ENCODE data around the gene PLEKHM3. TPM values are rescaled to one million over a fixed set of nuclear protein-coding genes. Genes with fewer than 3 reads are reported as not detected.
"Not testable (repeated sequence)": the region's sequence is repeated elsewhere in the genome, so short reads cannot be mapped to it uniquely, and the experiment has no call there.

Gene PLEKHM3
- total RNA-seq, 1 donor from 2014 or later = 6.6 TPM

DNA sequence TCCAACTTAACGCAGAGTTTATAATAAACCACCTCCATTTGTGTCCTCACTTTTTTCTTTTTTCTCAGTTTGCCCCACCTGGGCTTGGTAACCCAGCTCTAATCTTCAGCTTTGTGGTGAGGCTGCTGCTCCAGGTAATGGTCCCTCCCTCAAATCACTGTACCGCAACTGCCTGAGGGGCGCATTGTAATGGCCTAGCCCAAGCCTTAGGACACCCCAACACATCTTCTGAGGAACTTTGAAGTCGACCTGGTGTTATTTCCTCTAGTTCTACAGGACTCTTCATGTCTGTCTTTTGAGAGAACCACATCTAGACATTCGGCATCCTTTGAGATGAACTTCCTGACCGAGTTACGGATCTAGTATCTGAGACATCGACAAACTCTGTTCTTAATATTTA lies 99.7 kb downstream of the PLEKHM3 start:
- no peak for DNase-seq
- Mint-ChIP-seq H3K27ac (no peak overlapping the region), H3K4me3 (no peak overlapping the region)

GRCh38 chr2:207921606-207922005 lies 103.7 kb downstream of the PLEKHM3 start:
- Mint-ChIP-seq H3K4me1 (no peaks in the 10 kb centered on the region), H3K4me3 (no peak overlapping the region), H3K27me3 (no peaks in the 10 kb centered on the region), H3K36me3 (ENCODE audit: low read depth) (no peaks in the 10 kb centered on the region), H3K9me3 (no peaks in the 10 kb centered on the region), H3K27ac (no peak overlapping the region)
- DNase-seq = no peak
- intact Hi-C loops (cut with micrococcal nuclease) = no loop called here

More for the DNA sequence above, 99.7 kb downstream of the PLEKHM3 start:
- Mint-ChIP-seq H3K36me3 (ENCODE audit: low read depth) (no peaks in the 10 kb centered on the region), H3K27me3 (no peaks in the 10 kb centered on the region), H3K4me1 (no peaks in the 10 kb centered on the region), H3K9me3 (no peaks in the 10 kb centered on the region)
- intact Hi-C loops (cut with micrococcal nuclease) = no loop called here

- H3K9me3 Mint-ChIP-seq = no peaks in the 10 kb centered on the region
- no peaks in the 10 kb centered on the region for H3K36me3 Mint-ChIP-seq (ENCODE audit: low read depth)
- no peak overlapping the region for H3K27ac Mint-ChIP-seq
- intact Hi-C loops (cut with micrococcal nuclease) = no loop called here
- no peaks in the 10 kb centered on the region for H3K4me1 Mint-ChIP-seq
- no peak overlapping the region for H3K4me3 Mint-ChIP-seq
- no peaks in the 10 kb centered on the region for H3K27me3 Mint-ChIP-seq
- no peak for DNase-seq
Observed at GRCh38 chr2:207920721-207921120, 104.6 kb downstream of the PLEKHM3 start.

GRCh38 chr2:207920321-207920720 lies 105.0 kb downstream of the PLEKHM3 start:
- Mint-ChIP-seq H3K4me3 (no peak overlapping the region), H3K27ac (no peak overlapping the region), H3K9me3 (no peaks in the 10 kb centered on the region), H3K4me1 (no peaks in the 10 kb centered on the region), H3K27me3 (no peaks in the 10 kb centered on the region), H3K36me3 (ENCODE audit: low read depth) (no peaks in the 10 kb centered on the region)
- no peak for DNase-seq
- intact Hi-C loops (cut with micrococcal nuclease) = no loop called here

GRCh38 chr2:207919164-207919919 lies 106.0 kb downstream of the PLEKHM3 start:
- no peak for DNase-seq
- H3K4me1 Mint-ChIP-seq = no peaks in the 10 kb centered on the region
- H3K36me3 Mint-ChIP-seq (ENCODE audit: low read depth) = no peaks in the 10 kb centered on the region
- no peaks in the 10 kb centered on the region for H3K9me3 Mint-ChIP-seq
- H3K4me3 Mint-ChIP-seq = no peak overlapping the region
- no peaks in the 10 kb centered on the region for H3K27me3 Mint-ChIP-seq
- H3K27ac Mint-ChIP-seq = no peak overlapping the region
- intact Hi-C loops (cut with micrococcal nuclease) = no loop called here

DNA sequence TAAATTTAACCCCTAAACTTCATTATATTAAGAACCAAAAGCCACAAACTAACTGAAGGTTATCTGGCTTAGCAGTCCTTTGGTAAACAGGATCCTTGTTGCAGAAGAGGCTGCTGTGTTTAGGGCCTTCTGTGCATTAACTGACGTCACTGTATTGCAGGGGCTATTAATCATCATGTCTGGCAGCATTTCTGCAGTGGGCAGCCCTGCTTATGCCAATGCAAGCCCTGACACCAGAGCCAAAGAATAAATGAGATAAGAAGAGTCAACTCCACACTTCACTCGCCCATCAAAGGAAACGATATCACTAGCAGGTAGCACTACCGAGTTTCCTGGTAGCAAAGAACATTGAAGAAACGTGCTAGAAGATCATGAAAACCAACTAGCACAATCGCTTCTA lies 110.6 kb downstream of the PLEKHM3 start:
- Mint-ChIP-seq H3K27me3 (no peaks in the 10 kb centered on the region), H3K4me3 (no peak overlapping the region), H3K27ac (no peak overlapping the region)

DNA sequence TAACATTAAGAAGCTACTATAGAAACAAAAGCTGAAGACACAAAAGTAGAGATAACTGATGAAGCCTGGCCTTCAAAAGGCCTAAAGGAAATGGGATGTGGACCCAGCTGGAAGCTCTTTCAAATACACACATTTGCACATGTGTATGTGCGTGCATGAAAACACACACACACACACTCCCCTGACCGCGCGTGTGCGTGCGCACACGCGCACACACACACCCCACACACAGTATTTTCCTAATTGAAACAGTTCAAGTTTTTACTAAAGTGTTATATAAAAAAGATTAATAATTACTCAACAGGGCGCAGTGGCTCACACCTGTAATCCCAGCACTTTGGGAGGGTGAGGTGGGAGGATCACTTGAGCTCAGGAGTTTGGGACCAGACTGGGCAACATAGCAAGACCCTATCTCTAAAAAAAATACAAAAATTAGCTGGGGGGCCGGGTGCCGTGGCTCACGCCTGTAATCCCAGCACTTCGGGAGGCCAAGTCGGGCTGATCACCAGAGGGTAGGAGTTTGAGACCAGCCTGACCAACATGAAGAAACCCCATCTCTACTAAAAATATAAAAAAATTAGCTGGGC lies 111.5 kb downstream of the PLEKHM3 start:
- Mint-ChIP-seq H3K27ac (no peak overlapping the region), H3K27me3 (no peaks in the 10 kb centered on the region), H3K4me3 (no peak overlapping the region), H3K4me1 (no peaks in the 10 kb centered on the region), H3K36me3 (ENCODE audit: low read depth) (no peaks in the 10 kb centered on the region), H3K9me3 (no peaks in the 10 kb centered on the region)
- DNase-seq = no peak
- intact Hi-C loops (cut with micrococcal nuclease) = no loop called here

More for the DNA sequence above, 110.6 kb downstream of the PLEKHM3 start:
- DNase-seq = no peak
- intact Hi-C loops (cut with micrococcal nuclease) = no loop called here
- Mint-ChIP-seq H3K36me3 (ENCODE audit: low read depth) (no peaks in the 10 kb centered on the region), H3K9me3 (no peaks in the 10 kb centered on the region), H3K4me1 (no peaks in the 10 kb centered on the region)

DNA sequence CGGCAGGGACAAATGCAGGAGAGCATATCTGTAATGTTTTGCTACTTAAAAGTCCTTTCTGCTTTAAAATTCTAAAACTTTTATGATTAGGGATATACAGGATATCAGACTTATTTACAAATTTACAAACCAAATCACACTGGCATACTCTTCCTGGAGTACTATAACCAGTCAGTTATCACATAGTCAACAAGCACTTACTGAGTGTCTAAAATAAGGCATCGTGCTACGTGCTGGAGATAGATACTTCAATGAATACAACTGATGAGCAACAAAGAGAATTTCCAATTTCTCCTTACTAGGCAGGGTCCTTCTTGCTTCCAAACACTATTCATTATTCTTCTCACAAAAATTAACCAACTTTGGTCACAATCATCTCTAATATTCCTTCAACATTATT lies 113.5 kb downstream of the PLEKHM3 start:
- Mint-ChIP-seq H3K36me3 (ENCODE audit: low read depth) (no peaks in the 10 kb centered on the region), H3K4me3 (no peak overlapping the region), H3K9me3 (no peaks in the 10 kb centered on the region), H3K4me1 (no peaks in the 10 kb centered on the region), H3K27ac (no peak overlapping the region), H3K27me3 (no peaks in the 10 kb centered on the region)
- intact Hi-C loops (cut with micrococcal nuclease) = no loop called here
- DNase-seq = no peak

DNA sequence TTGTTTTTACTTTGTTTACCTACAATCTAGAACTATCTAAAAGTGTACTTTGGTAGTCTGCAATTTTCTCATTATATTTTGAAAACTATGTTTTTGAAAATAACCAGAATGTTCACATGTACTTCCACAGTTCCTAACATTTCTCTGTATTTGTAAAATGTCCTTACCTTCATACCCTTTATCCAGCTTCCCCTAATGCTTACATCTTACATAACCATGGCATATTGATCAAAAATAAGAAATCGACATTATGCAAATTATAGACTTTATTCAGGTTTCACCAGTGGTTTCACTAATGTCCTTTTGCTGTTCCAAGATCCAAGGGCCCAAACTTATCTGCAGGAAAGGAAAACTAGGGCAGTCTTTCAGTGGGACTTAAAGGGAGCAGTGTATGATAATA lies 114.1 kb downstream of the PLEKHM3 start:
- no peaks in the 10 kb centered on the region for H3K4me1 Mint-ChIP-seq
- no peak overlapping the region for H3K4me3 Mint-ChIP-seq
- H3K27me3 Mint-ChIP-seq = no peaks in the 10 kb centered on the region
- H3K36me3 Mint-ChIP-seq (ENCODE audit: low read depth) = no peaks in the 10 kb centered on the region
- H3K9me3 Mint-ChIP-seq = no peaks in the 10 kb centered on the region
- intact Hi-C loops (cut with micrococcal nuclease) = no loop called here
- no peak overlapping the region for H3K27ac Mint-ChIP-seq
- no peak for DNase-seq

DNA sequence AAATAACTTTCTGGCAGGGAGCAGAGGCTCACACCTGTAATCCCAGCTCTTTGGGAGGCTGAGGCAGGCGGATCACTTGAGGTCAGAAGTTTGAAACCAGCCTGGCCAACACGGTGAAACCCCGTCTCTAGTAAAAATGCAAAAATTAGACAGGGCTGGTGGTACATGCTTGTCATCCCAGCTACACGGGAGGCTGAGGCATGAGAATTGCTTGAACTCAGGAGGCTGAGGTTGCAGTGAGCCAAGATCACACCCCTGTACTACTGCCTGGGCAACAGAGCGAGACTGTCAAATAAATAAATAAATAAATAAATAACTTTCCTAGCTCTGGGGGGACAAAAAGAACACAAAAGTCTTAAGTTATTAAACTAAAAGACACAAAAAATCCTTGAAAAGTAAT lies 118.8 kb downstream of the PLEKHM3 start:
- H3K4me1 Mint-ChIP-seq; H3K4me3 Mint-ChIP-seq; H3K27ac Mint-ChIP-seq; H3K36me3 Mint-ChIP-seq (ENCODE audit: low read depth); intact Hi-C loops (cut with micrococcal nuclease); H3K9me3 Mint-ChIP-seq; DNase-seq; H3K27me3 Mint-ChIP-seq: not testable (repeated sequence)

GRCh38 chr2:207905546-207905945 lies 119.8 kb downstream of the PLEKHM3 start:
- intact Hi-C loops (cut with micrococcal nuclease) = no loop called here
- Mint-ChIP-seq H3K4me1 (no peaks in the 10 kb centered on the region), H3K36me3 (ENCODE audit: low read depth) (no peaks in the 10 kb centered on the region), H3K27me3 (no peaks in the 10 kb centered on the region), H3K4me3 (no peak overlapping the region), H3K9me3 (no peaks in the 10 kb centered on the region), H3K27ac (no peak overlapping the region)
- no peak for DNase-seq

DNA sequence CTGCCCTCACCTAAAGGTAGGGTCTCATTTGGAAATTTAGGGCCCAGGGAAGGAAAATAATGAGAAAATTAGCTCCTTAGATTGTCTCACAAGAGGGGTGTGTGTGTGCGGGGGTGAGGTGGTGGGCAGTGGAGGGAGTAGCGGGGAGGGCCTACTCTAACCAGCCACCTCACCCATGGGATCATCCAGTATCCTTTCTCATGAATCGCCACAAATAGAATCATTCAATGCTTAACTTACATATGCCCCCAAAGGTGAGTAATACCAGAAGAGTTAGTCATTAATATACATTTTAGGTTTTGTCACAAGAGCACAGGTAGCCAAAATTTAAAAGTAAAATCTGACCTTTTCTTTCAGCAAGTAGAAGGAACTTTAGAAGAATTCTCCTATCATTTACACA lies 122.1 kb downstream of the PLEKHM3 start:
- DNase-seq = no peak
- H3K4me3 Mint-ChIP-seq = no peak overlapping the region
- H3K9me3 Mint-ChIP-seq = no peaks in the 10 kb centered on the region
- no peak overlapping the region for H3K27ac Mint-ChIP-seq
- H3K36me3 Mint-ChIP-seq (ENCODE audit: low read depth) = no peaks in the 10 kb centered on the region
- intact Hi-C loops (cut with micrococcal nuclease) = no loop called here
- H3K27me3 Mint-ChIP-seq = no peaks in the 10 kb centered on the region
- H3K4me1 Mint-ChIP-seq = no peaks in the 10 kb centered on the region

DNA sequence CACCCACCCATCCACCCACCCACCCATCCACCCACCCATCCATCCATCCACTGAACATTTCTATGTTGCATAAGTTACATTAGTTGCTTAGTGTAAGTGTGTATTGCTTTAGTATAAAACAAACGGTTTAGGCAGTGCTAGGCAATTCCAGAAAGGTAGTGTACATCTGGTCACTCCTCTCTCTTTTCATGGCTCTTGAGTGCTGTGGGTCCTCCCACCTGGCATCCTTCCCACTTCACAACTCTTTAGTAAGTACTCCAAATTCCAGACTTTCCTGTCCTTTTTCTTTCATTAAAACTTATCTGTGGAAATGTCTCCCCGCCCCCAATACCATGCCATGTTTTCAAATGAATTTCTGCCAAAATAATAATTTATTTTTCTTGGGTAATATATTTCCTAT lies 122.5 kb downstream of the PLEKHM3 start:
- Mint-ChIP-seq H3K36me3 (ENCODE audit: low read depth) (no peaks in the 10 kb centered on the region), H3K4me1 (no peaks in the 10 kb centered on the region), H3K27me3 (no peaks in the 10 kb centered on the region), H3K27ac (no peak overlapping the region), H3K9me3 (no peaks in the 10 kb centered on the region), H3K4me3 (no peak overlapping the region)
- intact Hi-C loops (cut with micrococcal nuclease) = no loop called here
- DNase-seq = no peak

DNA sequence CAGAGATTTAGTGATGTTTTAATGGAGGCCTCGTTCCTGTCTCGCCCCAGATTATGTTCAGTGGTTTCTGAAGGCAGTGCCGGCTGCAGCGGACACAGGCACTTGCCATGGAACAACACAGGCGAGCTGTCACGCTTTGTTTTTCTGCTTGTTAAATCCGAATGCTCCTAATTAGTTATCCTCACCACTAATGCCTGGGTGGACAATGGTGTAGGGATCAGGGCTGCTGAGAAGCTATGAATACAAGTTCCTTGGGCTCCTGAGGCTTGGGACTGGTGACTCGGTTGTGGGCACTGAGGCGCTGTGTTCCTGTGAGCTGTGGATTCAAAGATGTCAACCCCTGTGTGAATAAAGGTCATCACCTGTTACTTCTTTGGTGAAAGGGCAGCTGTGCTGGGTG lies 123.5 kb downstream of the PLEKHM3 start:
- DNase-seq = no peak
- intact Hi-C loops (cut with micrococcal nuclease) = no loop called here
- Mint-ChIP-seq H3K4me3 (no peak overlapping the region), H3K27me3 (no peaks in the 10 kb centered on the region), H3K27ac (no peak overlapping the region), H3K9me3 (no peaks in the 10 kb centered on the region), H3K36me3 (ENCODE audit: low read depth) (no peaks in the 10 kb centered on the region), H3K4me1 (no peaks in the 10 kb centered on the region)

DNA sequence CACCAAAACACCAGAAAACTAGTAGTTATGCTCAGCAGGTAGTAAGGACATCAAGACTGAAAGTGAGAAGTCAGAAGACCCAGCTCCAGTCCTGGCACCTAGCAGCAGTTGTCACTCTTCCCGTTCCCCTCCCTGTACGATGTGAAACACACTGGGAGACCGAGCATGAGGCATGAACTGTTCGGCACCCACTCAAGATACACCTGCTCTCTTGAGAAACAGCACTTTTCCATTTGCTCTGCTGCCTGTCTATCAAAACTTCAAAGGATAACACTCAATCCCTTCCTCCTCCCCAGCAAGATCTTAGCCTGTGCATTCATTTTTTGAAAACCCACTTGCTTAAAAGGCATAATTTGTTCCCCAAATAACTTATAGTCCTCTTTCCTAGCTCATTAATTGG lies 123.9 kb downstream of the PLEKHM3 start:
- intact Hi-C loops (cut with micrococcal nuclease) = no loop called here
- Mint-ChIP-seq H3K27ac (no peak overlapping the region), H3K4me3 (no peak overlapping the region), H3K27me3 (no peaks in the 10 kb centered on the region), H3K9me3 (no peaks in the 10 kb centered on the region), H3K36me3 (ENCODE audit: low read depth) (no peaks in the 10 kb centered on the region), H3K4me1 (no peaks in the 10 kb centered on the region)
- no peak for DNase-seq

Measured in activated CD4-positive, alpha-beta T cell treated with anti-CD3 and anti-CD28 coated beads, Interleukin-2, amount 10 ng/mL, durations not matched to agents 24 days and 14 days (primary cell).